Colonic mucosa (tissue), 4 donors: Measurements from ENCODE around the gene NBEA. TPM values are rescaled to one million over a fixed set of nuclear protein-coding genes. Genes with fewer than 3 reads are reported as not detected.

Experiments used
- DNase-seq: peaks from one replicate; pipeline ENCODE4 v3.0.0-alpha.2; 2020
- H3K27ac ChIP-seq: fragments of 200-600 bp; one replicate; pipeline ENCODE4 v1.8.0; 2021
- H3K27me3 ChIP-seq: fragments of 200-600 bp; one replicate; pipeline ENCODE4 v1.8.0; 2021
- H3K36me3 ChIP-seq: fragments of 200-600 bp; one replicate; pipeline ENCODE4 v1.8.0; 2021
- H3K4me1 ChIP-seq: fragments of 200-600 bp; one replicate; pipeline ENCODE4 v1.8.0; 2021; ENCODE audit warnings: mild to moderate bottlenecking
- H3K4me3 ChIP-seq: fragments of 200-600 bp; one replicate; pipeline ENCODE4 v1.8.0; 2021
- H3K9ac ChIP-seq, 2 donors: one replicate each; pipeline ENCODE4 v1.7.0; 2013; ENCODE audit warnings: control low read depth in 2 of 2, low read depth in 2 of 2, low read length in 2 of 2
- H3K9me3 ChIP-seq: fragments of 200-600 bp; one replicate; pipeline ENCODE4 v1.8.0; 2021
- intact Hi-C: fragments of 100-400 bp; cut with DNase I; formaldehyde crosslinking; loops from one replicate; pipeline ENCODE4 v1.14.1; 2022
- total RNA-seq, 2 donors: library from RNA; stranded (reverse); fragmentation: NEBNext Ultra II Directional in 1 of 2; extraction: Animal tissue kit (Norgen Biotek cat#: 25700) in 1 of 2; gene quantifications; one replicate each; pipeline ENCODE4 v1.2.1, GENCODE V29; 2021
- TF ChIP-seq, protein P1 (sequence below): fragments of 200-600 bp; IDR thresholded peaks from one replicate; pipeline ENCODE4 v1.8.0; 2022; ENCODE audit warnings: antibody characterized with exemption, mild to moderate bottlenecking
- donor health status: healthy.
- donor health status: DM: no; HTN: no; CAD: no.
- donor health status: DM: no; HTN: no; CAD: no.

Gene NBEA
- total RNA-seq, 2 donors from 2014 or later, result 1.9 to 5.5 TPM

GRCh38 chr13:35136585-35136984 is 194.5 kb downstream of the NBEA start:
- no peak overlapping the region for H3K27ac ChIP-seq
- H3K4me1 ChIP-seq, result no peaks in the 10 kb centered on the region
- H3K4me3 ChIP-seq, result no peak overlapping the region
- no peak for DNase-seq
- intact Hi-C loops, result no loop called here
- no peaks in the 10 kb centered on the region for H3K9me3 ChIP-seq
- TF ChIP-seq, protein P1, sequence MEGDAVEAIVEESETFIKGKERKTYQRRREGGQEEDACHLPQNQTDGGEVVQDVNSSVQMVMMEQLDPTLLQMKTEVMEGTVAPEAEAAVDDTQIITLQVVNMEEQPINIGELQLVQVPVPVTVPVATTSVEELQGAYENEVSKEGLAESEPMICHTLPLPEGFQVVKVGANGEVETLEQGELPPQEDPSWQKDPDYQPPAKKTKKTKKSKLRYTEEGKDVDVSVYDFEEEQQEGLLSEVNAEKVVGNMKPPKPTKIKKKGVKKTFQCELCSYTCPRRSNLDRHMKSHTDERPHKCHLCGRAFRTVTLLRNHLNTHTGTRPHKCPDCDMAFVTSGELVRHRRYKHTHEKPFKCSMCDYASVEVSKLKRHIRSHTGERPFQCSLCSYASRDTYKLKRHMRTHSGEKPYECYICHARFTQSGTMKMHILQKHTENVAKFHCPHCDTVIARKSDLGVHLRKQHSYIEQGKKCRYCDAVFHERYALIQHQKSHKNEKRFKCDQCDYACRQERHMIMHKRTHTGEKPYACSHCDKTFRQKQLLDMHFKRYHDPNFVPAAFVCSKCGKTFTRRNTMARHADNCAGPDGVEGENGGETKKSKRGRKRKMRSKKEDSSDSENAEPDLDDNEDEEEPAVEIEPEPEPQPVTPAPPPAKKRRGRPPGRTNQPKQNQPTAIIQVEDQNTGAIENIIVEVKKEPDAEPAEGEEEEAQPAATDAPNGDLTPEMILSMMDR, result no peak
- H3K9ac ChIP-seq, result no peak overlapping the region
- H3K27me3 ChIP-seq, result no peaks in the 10 kb centered on the region
- no peaks in the 10 kb centered on the region for H3K36me3 ChIP-seq

DNA sequence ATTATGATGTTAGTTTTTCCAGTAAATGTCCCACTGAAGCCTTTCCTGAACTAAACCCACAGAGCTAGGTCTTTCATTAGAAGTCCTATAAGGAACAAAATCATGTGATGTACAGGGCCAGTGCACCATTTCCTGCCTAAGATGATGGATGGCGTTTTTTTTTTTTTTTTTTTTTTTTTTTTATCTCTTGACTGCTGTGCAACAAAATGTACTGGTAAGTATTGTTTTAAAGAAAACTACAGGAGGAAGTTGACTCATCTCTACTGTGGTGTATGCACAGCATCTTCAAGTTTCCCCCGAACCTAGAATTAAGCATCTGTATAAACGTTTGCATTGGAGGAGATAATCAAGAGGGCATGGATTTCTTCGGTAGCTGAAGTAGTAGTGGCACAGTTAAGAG is 197.5 kb downstream of the NBEA start:
- Histone ChIP-seq H3K36me3 (no peaks in the 10 kb centered on the region), H3K4me1 (no peaks in the 10 kb centered on the region), H3K4me3 (no peak overlapping the region), H3K27ac (no peak overlapping the region), H3K9ac (no peak overlapping the region), H3K27me3 (no peaks in the 10 kb centered on the region), H3K9me3 (no peaks in the 10 kb centered on the region)
- intact Hi-C loops, result no loop called here
- DNase-seq, result no peak
- TF ChIP-seq, protein P1, result no peak

- intact Hi-C loops, result no loop called here
- Histone ChIP-seq H3K4me1 (no peaks in the 10 kb centered on the region), H3K4me3 (no peak overlapping the region), H3K27me3 (no peaks in the 10 kb centered on the region), H3K9ac (no peak overlapping the region), H3K27ac (no peak overlapping the region), H3K9me3 (no peaks in the 10 kb centered on the region), H3K36me3 (no peaks in the 10 kb centered on the region)
- TF ChIP-seq, protein P1, result no peak
- DNase-seq, result no peak
Measured at GRCh38 chr13:35140321-35140720, 198.3 kb downstream of the NBEA start.

GRCh38 chr13:35140831-35141230 is 198.8 kb downstream of the NBEA start:
- no peak for DNase-seq
- Histone ChIP-seq H3K27ac (no peak overlapping the region), H3K9ac (no peak overlapping the region), H3K4me1 (no peaks in the 10 kb centered on the region), H3K36me3 (no peaks in the 10 kb centered on the region), H3K4me3 (no peak overlapping the region), H3K27me3 (no peaks in the 10 kb centered on the region), H3K9me3 (no peaks in the 10 kb centered on the region)
- TF ChIP-seq, protein P1, result no peak
- intact Hi-C loops, result no loop called here

GRCh38 chr13:35143123-35143522 is 201.1 kb downstream of the NBEA start:
- Histone ChIP-seq H3K27ac (no peak overlapping the region), H3K4me3 (no peak overlapping the region), H3K9ac (no peak overlapping the region), H3K36me3 (no peaks in the 10 kb centered on the region), H3K4me1 (no peaks in the 10 kb centered on the region), H3K27me3 (no peaks in the 10 kb centered on the region), H3K9me3 (no peaks in the 10 kb centered on the region)
- intact Hi-C loops, result no loop called here
- TF ChIP-seq, protein P1, result no peak
- no peak for DNase-seq
